Measurements from ENCODE around the gene QSER1. TPM values are rescaled to one million over a fixed set of nuclear protein-coding genes. Genes with fewer than 3 reads are reported as not detected.

QSER1 gene
- total RNA-seq, 1 donor from 2014 or later, result 48.4 TPM

Other genes with a start within 250 kb of the QSER1 start
- not detected in 2 replicates for gene CCDC73, start 98.1 kb upstream of the QSER1 start, total RNA-seq
- gene PRRG4, start 62.9 kb upstream of the QSER1 start, total RNA-seq, result 0.67 and 0.75 TPM in 2 replicates
- gene DEPDC7, start 123.1 kb downstream of the QSER1 start, total RNA-seq, result 1.7 and 2.1 TPM in 2 replicates
- gene TCP11L1, start 146.8 kb downstream of the QSER1 start, total RNA-seq, result 19.9 and 20.2 TPM in 2 replicates

Data from progenitor cell of endocrine pancreas (in vitro differentiated cells).